HepG2 (cell line): ENCODE data around the gene PNKP. TPM values are rescaled to one million over a fixed set of nuclear protein-coding genes. Genes with fewer than 3 reads are reported as not detected.

ENCODE experiments used
- E2F2 ChIP-seq: sonication (generic); formaldehyde crosslinking; IDR thresholded peaks from 2 replicates; pipeline ENCODE4 v1.4.0; 2020; ENCODE audit warnings: missing genetic modification reagents, borderline replicate concordance
- GABPB1 ChIP-seq: IDR thresholded peaks from 2 replicates; pipeline ENCODE4 v1.6.1; 2016; ENCODE audit warnings: mild to moderate bottlenecking, missing genetic modification reagents, moderate library complexity, missing compliant biosample characterization
- HMG20B ChIP-seq: conservative IDR thresholded peaks from 2 replicates; pipeline ENCODE4 v1.6.1; 2016; ENCODE audit warnings: missing genetic modification reagents, missing compliant biosample characterization
- MAFF ChIP-seq: IDR thresholded peaks from 2 replicates; pipeline ENCODE4 v1.6.1; 2011; ENCODE audit warnings: low read depth, low read length, improper control_type of control experiment
- PHF20 ChIP-seq: sonication (generic); formaldehyde crosslinking; IDR thresholded peaks from 2 replicates; pipeline ENCODE4 v1.5.0; 2020; ENCODE audit warnings: mild to moderate bottlenecking, missing genetic modification reagents
- SP1 ChIP-seq, 2 experiments: fragments of 450-650 bp in 1 of 2; sonication (generic) in 1 of 2; formaldehyde crosslinking in 1 of 2; IDR thresholded peaks; 2 replicates each; pipeline versions ENCODE4 v1.4.0 to v1.6.1; 2016 to 2020; ENCODE audit warnings: missing genetic modification reagents in 1 of 2
- U2AF1 ChIP-seq: fragments of 200-400 bp; formaldehyde crosslinking; optimal IDR thresholded peaks from 2 replicates; pipeline ENCODE3; 2017; ENCODE audit warnings: mild to moderate bottlenecking, low read depth, low read length
- ZFX ChIP-seq: sonication (generic); formaldehyde crosslinking; IDR thresholded peaks from 2 replicates; pipeline ENCODE4 v1.4.0; 2020; ENCODE audit warnings: mild to moderate bottlenecking, low read depth, missing genetic modification reagents, moderate library complexity
- ZNF512B ChIP-seq: sonication (generic); formaldehyde crosslinking; IDR thresholded peaks from 2 replicates; pipeline ENCODE4 v1.5.1; 2020; ENCODE audit warnings: missing genetic modification reagents, mild to moderate bottlenecking, borderline replicate concordance
- ZNF770 ChIP-seq: sonication (generic); formaldehyde crosslinking; IDR thresholded peaks from 2 replicates; pipeline ENCODE4 v1.5.0; 2020; ENCODE audit warnings: mild to moderate bottlenecking, missing genetic modification reagents
- ZNF782 ChIP-seq: sonication (generic); formaldehyde crosslinking; IDR thresholded peaks from 2 replicates; pipeline ENCODE4 v1.4.0; 2020; ENCODE audit warnings: missing genetic modification reagents, mild to moderate bottlenecking, borderline replicate concordance
- ZXDC ChIP-seq: sonication (generic); formaldehyde crosslinking; IDR thresholded peaks from 2 replicates; pipeline ENCODE4 v1.5.0; 2020; ENCODE audit warnings: mild to moderate bottlenecking, missing genetic modification reagents
- polyA plus RNA-seq, 8 experiments: library from polyadenylated mRNA; depleted of rRNA in 3 of 8; stranded (reverse) in 7 of 8; unstranded in 1 of 8; fragments of >200 nt; fragmentation: Illumina TruSeq in 4 of 8; extraction: Trizol in 4 of 8; gene quantifications; 2 replicates each; pipeline versions ENCODE4 v1.2.1 to v1.2.3, GENCODE V29; 2011 to 2016; ENCODE audit warnings: low read depth in 4 of 8, missing spikeins in 1 of 8, mixed read lengths in 1 of 8; ENCODE audit not compliant: insufficient read depth in 1 of 8
- total RNA-seq, 5 experiments: library from RNA; depleted of rRNA; stranded (reverse); fragments of >200 nt; fragmentation: Illumina TruSeq; extraction: Trizol; gene quantifications; 2 replicates each; pipeline ENCODE4 v1.2.3, GENCODE V29; 2016; ENCODE audit warnings: low read depth in 1 of 5
- TF ChIP-seq, protein P1 (sequence below): IDR thresholded peaks from 2 replicates; pipeline ENCODE4 v1.6.1; 2016
- TF ChIP-seq, protein P2 (sequence below): sonication (generic); formaldehyde crosslinking; IDR thresholded peaks from 2 replicates; pipeline ENCODE4 v1.4.0; 2020; ENCODE audit warnings: missing genetic modification reagents

The PNKP gene
- total and polyA plus RNA-seq, 2 of the 13 experiments (the other 11 are each of a cell fraction or from before 2014, with no cell fraction given) = 12.7 to 27.1 TPM

DNA sequence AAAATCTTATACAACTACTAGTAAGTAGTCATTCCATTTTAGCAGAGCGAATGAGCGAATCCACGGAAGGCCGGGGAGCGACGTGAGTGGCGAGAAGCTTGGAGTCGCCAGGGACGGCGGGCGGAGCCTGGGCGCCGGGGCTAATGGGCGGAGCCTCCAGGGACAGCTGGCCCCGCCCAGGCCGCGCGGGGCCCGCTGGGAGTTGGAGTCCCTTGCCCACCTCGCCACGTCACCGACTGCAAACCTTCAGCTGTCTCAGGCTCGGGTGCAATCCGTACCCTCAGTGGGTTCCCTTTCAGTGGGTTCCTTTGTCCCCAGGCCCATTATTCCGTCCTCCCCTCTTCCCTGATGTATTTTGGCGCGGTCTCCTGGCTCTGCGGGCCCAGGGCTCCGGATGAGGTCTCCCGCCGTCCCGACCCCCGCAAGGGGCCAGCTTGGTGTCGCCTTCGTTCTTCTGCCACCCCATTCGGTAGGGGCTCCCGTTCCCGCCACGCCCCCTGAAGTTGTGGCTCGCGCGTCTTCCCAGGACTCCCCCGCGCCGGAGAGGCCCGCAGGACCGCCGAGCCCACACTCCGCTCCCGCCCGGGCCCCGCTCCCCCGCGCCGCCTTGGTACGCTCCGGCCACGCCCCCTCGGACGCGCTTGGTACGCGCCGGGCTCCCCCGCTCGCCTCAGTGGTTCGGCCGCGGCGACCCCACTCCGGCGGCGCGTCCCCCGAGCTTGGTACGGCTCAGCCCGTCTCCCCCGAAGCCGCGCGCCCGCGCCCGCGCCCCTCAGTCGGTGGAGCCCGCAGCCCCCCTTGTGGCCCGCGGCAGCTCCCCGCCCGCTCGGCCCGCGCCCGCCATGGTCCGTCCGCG is 16.7 kb downstream of the PNKP start, which contains the start of gene PTOV1 (continued):
- no peak for TF ChIP-seq ZXDC (CRISPR knock-in tag)
- no peak for TF ChIP-seq HMG20B (CRISPR knock-in tag)
- TF ChIP-seq PHF20 = peak; percentile 56
- TF ChIP-seq MAFF = no peak
- TF ChIP-seq ZNF770 = 0 out of 2 replicates have a peak, but pooled peaks have one; percentile 32
- peak; percentile 53; the same call in 1 of the 2 replicates for TF ChIP-seq E2F2 (CRISPR knock-in tag)
- no peak for TF ChIP-seq ZNF512B (CRISPR knock-in tag)
- no peak for TF ChIP-seq U2AF1
- TF ChIP-seq ZNF782 (CRISPR knock-in tag) = no peak; the same call in 1 of the 2 replicates
- TF ChIP-seq ZFX = peak; percentile 97
- TF ChIP-seq, protein P1, sequence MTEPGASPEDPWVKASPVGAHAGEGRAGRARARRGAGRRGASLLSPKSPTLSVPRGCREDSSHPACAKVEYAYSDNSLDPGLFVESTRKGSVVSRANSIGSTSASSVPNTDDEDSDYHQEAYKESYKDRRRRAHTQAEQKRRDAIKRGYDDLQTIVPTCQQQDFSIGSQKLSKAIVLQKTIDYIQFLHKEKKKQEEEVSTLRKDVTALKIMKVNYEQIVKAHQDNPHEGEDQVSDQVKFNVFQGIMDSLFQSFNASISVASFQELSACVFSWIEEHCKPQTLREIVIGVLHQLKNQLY = no peak
- TF ChIP-seq, protein P2, sequence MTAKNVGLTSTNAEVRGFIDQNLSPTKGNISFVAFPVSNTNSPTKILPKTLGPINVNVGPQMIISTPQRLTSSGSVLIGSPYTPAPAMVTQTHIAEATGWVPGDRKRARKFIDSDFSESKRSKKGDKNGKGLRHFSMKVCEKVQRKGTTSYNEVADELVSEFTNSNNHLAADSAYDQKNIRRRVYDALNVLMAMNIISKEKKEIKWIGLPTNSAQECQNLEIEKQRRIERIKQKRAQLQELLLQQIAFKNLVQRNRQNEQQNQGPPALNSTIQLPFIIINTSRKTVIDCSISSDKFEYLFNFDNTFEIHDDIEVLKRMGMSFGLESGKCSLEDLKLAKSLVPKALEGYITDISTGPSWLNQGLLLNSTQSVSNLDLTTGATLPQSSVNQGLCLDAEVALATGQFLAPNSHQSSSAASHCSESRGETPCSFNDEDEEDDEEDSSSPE (CRISPR knock-in tag) = peak; percentile 74; the same call in 1 of the 2 replicates
- TF ChIP-seq SP1 (IDR thresholded peaks at IDR 0.05) = no peak
- TF ChIP-seq SP1 (CRISPR knock-in tag; IDR thresholded peaks at IDR 0.05) = peak; percentile 99
- TF ChIP-seq GABPB1 (CRISPR knock-in tag) = peak; percentile 79; the same call in 1 of the 2 replicates
